Upper lobe of right lung (tissue), 1 donor: ENCODE data around the gene RPTOR. TPM values are rescaled to one million over a fixed set of nuclear protein-coding genes. Genes with fewer than 3 reads are reported as not detected.

Experiments used
- ATAC-seq: fragments of 200-7000 bp; cut with Tn5 transposase; one replicate; pipeline ENCODE4 v1.9.1; 2020; ENCODE audit warnings: mild to moderate bottlenecking, moderate library complexity
- DNase-seq: peaks from one replicate; pipeline ENCODE4 v3.0.0-alpha.2; 2020
- H3K27ac ChIP-seq: fragments of 200-600 bp; one replicate; pipeline ENCODE4 v1.8.0; 2022
- H3K27me3 ChIP-seq: fragments of 200-600 bp; one replicate; pipeline ENCODE4 v1.8.0; 2022; ENCODE audit warnings: mild to moderate bottlenecking
- H3K36me3 ChIP-seq: fragments of 200-600 bp; one replicate; pipeline ENCODE4 v1.8.0; 2022
- H3K4me1 ChIP-seq: fragments of 200-600 bp; one replicate; pipeline ENCODE4 v1.8.0; 2022
- H3K4me3 ChIP-seq: fragments of 200-600 bp; one replicate; pipeline ENCODE4 v1.8.0; 2022; ENCODE audit warnings: mild to moderate bottlenecking
- H3K9me3 ChIP-seq: fragments of 200-600 bp; one replicate; pipeline ENCODE4 v1.8.0; 2022
- intact Hi-C: fragments of 100-400 bp; cut with DNase I; formaldehyde crosslinking; loops from one replicate; pipeline ENCODE4 v1.11.0; 2022
- total RNA-seq: library from RNA; stranded (reverse); fragmentation: NEBNext Ultra II Directional; extraction: Animal tissue kit (Norgen Biotek cat#: 25700); gene quantifications from one replicate; pipeline ENCODE4 v1.2.1, GENCODE V29; 2021
- TF ChIP-seq, protein P1 (sequence below): fragments of 200-600 bp; IDR thresholded peaks from one replicate; pipeline ENCODE4 v1.8.0; 2022; ENCODE audit warnings: antibody characterized with exemption
- donor health status: DM: no; HTN: yes; CAD: no; lungs with severe emphysema.

The RPTOR gene
- total RNA-seq, 1 donor from 2014 or later: 35.4 TPM

DNA sequence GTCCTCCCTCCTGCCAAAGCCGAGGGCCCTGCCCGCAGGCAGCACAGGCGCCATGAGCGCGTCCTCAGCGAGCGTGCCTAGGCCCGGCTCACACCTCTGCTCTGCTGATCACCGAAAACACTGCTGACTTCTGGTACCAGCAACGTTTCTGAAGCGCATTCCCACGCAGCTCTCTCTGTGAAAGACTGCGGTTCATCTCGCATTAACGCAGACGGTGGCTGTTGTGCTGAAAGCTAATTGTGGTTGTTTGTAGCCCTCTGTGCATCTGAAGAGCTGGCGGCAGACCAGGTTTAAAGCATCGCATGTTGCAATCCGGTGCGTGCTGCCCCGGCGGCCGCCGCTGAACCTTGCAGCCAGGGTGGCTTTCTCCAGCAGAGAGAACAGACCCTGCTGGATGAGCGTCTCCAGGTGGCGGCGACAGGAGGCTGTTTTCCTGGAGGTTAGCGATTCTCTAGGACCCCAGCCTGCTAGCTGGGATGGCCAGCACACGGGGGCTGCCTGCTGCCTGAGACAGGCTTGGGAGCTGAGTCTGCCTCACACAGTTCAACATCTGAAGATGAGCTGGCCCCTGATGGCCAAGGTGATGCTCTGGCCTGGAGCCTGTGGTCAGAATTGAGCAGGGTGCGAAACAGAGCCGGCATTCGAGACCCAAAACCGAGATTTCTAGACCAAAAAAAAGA lies 397.2 kb downstream of the RPTOR start:
- no peaks in the 10 kb centered on the region for H3K9me3 ChIP-seq
- TF ChIP-seq, protein P1, sequence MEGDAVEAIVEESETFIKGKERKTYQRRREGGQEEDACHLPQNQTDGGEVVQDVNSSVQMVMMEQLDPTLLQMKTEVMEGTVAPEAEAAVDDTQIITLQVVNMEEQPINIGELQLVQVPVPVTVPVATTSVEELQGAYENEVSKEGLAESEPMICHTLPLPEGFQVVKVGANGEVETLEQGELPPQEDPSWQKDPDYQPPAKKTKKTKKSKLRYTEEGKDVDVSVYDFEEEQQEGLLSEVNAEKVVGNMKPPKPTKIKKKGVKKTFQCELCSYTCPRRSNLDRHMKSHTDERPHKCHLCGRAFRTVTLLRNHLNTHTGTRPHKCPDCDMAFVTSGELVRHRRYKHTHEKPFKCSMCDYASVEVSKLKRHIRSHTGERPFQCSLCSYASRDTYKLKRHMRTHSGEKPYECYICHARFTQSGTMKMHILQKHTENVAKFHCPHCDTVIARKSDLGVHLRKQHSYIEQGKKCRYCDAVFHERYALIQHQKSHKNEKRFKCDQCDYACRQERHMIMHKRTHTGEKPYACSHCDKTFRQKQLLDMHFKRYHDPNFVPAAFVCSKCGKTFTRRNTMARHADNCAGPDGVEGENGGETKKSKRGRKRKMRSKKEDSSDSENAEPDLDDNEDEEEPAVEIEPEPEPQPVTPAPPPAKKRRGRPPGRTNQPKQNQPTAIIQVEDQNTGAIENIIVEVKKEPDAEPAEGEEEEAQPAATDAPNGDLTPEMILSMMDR: no peak
- intact Hi-C loops: no loop called here
- no peaks in the 10 kb centered on the region for H3K27me3 ChIP-seq
- H3K4me1 ChIP-seq: peaks cover 16% of the 10 kb centered on the region
- H3K27ac ChIP-seq: peak overlapping the region; percentile 55
- no peak for ATAC-seq
- H3K36me3 ChIP-seq: peaks cover 12% of the 10 kb centered on the region
- no peak overlapping the region for H3K4me3 ChIP-seq
- peak; percentile 64 for DNase-seq

DNA sequence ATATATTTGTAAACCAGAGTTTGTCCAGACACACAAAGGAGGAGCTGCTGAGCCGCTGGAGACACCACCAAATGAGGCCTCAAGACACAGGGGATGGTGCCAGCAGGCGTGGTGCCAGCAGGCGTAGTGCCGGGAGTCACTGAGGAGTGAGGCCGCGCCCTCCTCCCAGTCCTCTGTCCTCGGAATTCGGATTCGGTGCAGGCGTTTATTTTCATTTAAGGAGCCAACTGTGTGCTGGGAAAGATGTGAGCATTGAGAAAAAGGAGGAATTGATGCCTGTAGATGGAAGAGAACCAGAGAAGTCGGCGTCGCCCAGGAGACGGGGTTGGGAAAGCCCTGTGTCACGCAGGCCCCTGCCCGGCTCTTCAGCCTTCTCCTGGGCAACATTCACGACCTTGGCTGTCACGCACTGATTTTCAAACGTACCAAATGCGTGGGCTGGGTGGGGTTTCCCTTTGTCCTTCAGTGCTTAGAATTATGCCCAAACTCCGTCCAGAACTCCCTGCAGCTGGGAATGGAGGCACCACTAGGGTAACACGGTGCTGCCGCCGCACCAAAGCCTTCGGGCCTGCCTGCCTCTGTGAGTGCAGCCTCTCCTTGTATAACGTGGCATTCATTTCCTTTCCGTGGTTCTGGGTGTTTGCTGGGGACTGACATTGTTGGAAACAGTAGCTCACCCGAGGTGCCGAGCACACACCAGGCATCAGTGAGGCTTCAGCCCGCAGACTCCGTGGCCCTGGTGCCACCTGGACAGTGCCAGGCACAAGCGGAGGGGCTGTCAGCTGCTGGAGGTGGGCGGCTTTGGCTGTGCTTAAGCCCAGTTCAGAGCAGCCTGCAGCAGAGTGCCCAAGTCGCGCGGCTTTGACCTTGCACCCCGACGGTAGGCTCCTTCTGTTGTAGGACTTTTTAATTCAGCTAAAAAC lies 398.0 kb downstream of the RPTOR start:
- ATAC-seq (peak; percentile 66), DNase-seq (peak; percentile 82)
- Histone ChIP-seq H3K4me1 (peaks cover 16% of the 10 kb centered on the region), H3K27me3 (no peaks in the 10 kb centered on the region), H3K9me3 (no peaks in the 10 kb centered on the region), H3K36me3 (peaks cover 17% of the 10 kb centered on the region), H3K4me3 (no peak overlapping the region), H3K27ac (peak overlapping the region; percentile 71)
- intact Hi-C loops: no loop called here
- TF ChIP-seq, protein P1: no peak

DNA sequence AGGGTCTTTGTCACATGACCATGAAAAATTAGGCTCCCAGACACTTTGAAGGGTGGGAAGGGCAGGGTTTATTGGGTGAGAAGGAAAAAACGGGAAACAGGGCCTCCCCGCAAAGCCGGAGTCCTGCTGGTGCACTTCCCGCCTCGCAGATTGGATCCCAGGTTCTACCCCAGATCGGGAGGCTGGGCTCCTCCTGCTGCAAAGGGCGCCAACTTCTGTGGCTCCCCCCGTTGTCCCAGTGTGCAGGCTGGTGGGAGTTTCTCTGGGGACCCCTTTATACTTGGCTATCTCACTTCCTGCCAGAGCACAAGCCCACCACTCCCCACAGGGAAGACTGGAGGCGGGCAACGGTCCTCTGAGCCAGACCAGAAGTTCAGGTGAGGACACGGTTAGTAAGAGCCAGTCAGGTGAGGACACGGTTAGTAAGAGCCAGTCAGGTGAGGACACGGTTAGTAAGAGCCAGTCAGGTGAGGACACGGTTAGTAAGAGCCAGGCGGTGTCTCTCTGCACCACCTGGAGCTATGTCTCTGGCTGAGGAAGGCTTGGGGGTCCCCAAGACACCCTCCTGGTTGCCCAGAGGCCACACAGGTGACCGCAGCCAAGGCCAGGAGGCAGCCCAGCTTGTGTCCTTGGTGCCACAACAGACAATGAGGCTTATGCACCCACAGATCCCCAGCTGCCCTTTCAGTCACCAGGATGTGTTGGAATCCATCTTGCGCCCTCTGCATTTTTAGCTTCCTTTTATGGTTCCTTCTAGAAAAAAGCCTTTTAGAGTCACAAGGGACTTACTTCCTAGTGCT lies 398.9 kb downstream of the RPTOR start:
- DNase-seq (peak; percentile 46), ATAC-seq (no peak)
- Histone ChIP-seq H3K27me3 (no peaks in the 10 kb centered on the region), H3K4me1 (peaks cover 16% of the 10 kb centered on the region), H3K27ac (peak overlapping the region; percentile 71), H3K36me3 (peaks cover 23% of the 10 kb centered on the region), H3K9me3 (no peaks in the 10 kb centered on the region), H3K4me3 (no peak overlapping the region)
- TF ChIP-seq, protein P1: no peak
- intact Hi-C loops: no loop called here

DNA sequence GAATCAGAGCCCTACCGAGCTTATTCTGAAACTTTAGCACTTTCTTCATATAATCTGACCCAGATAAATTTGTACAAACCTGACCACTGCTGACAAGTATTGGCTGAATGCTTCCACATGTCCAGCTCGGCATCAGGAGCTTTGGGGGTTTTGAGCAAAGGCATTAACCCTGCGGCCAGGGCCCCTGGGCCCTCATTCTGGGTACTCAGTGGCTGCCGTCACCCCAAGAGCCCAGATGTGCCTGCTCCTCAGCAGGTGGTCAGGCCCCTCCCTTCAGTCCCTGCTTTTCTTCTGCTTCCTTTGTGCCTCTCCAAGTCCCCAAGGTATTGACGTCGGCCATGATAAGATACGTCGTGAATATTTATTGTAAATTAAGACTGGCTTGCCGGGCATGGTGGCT lies 399.7 kb downstream of the RPTOR start:
- intact Hi-C loops: no loop called here
- DNase-seq: peak; percentile 40

DNA sequence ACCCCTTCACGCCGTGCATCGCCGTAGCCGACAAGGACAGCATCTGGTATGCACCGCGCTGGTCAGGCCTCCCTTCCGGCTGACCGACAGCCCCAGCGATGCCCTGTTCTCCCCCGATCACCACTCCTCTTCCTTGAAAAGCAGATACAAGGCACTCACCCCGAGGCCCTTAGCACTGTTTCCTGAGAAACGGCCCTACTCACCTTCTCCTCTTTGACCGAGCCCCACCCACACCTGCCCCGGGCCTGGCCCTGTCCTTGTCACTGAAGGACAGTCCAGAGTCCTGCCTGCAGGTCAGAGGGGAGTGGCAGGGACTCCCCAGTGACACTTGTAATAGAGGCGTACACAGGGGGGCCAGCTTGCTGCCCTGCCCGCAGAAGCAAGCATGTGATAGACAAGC lies 401.1 kb downstream of the RPTOR start:
- intact Hi-C loops: no loop called here
- Histone ChIP-seq H3K4me3 (no peak overlapping the region), H3K4me1 (peaks cover 16% of the 10 kb centered on the region), H3K27me3 (no peaks in the 10 kb centered on the region), H3K9me3 (no peaks in the 10 kb centered on the region), H3K27ac (no peak overlapping the region), H3K36me3 (peaks cover 23% of the 10 kb centered on the region)
- ATAC-seq (no peak), DNase-seq (peak; percentile 41)
- TF ChIP-seq, protein P1: no peak

More for the DNA sequence above, 399.7 kb downstream of the RPTOR start:
- no peaks in the 10 kb centered on the region for H3K9me3 ChIP-seq
- ATAC-seq: no peak
- TF ChIP-seq, protein P1: no peak
- H3K4me3 ChIP-seq: no peak overlapping the region
- H3K4me1 ChIP-seq: peaks cover 16% of the 10 kb centered on the region
- no peak overlapping the region for H3K27ac ChIP-seq
- H3K36me3 ChIP-seq: peaks cover 23% of the 10 kb centered on the region
- no peaks in the 10 kb centered on the region for H3K27me3 ChIP-seq
